Keratinocyte (primary cell): ENCODE results near the gene NID2. TPM values are rescaled to one million over a fixed set of nuclear protein-coding genes. Genes with fewer than 3 reads are reported as not detected.

Source experiments
- DNase-seq: peaks from one replicate; pipeline ENCODE4 v3.0.0-alpha.2; 2011; ENCODE audit warnings: low read depth, missing footprints, low spot score
- FAIRE-seq: peaks from 2 replicates; lab custom pipeline; 2011; peaks lifted over from hg19 to GRCh38; lab: Jason Lieb, UNC
- H2AFZ ChIP-seq: 2 replicates; pipeline ENCODE4 v1.6.0; 2012; ENCODE audit warnings: low read length, control low read depth, inconsistent platforms; ENCODE audit not compliant: control insufficient read depth
- H3K27ac ChIP-seq: 2 replicates; pipeline ENCODE4 v1.5.1; 2011; ENCODE audit warnings: low read length; ENCODE audit not compliant: control insufficient read depth, insufficient read depth
- H3K27me3 ChIP-seq: 3 replicates; pipeline ENCODE4 v1.6.0; 2011; ENCODE audit warnings: low read length; ENCODE audit not compliant: control insufficient read depth, insufficient read depth; ENCODE audit errors: extremely low read depth
- H3K36me3 ChIP-seq, 2 experiments: 2 replicates in 1 of 2; 3 replicates in 1 of 2; pipeline ENCODE4 v1.5.1; 2011; ENCODE audit warnings: low read length in 2 of 2, mild to moderate bottlenecking in 1 of 2; ENCODE audit not compliant: control insufficient read depth in 2 of 2, insufficient read depth in 2 of 2; ENCODE audit errors: extremely low read depth in 1 of 2
- H3K4me1 ChIP-seq: 3 replicates; pipeline ENCODE4 v1.5.1; 2011; ENCODE audit warnings: low read length; ENCODE audit not compliant: control insufficient read depth, insufficient read depth; ENCODE audit errors: extremely low read depth
- H3K4me2 ChIP-seq: 3 replicates; pipeline ENCODE4 v1.6.0; 2011; ENCODE audit warnings: low read depth, low read length; ENCODE audit not compliant: control insufficient read depth, insufficient read depth; ENCODE audit errors: extremely low read depth
- H3K4me3 ChIP-seq, 3 experiments: fragments of 200-600 bp in 1 of 3; sonication (generic) in 1 of 3; 2 replicates in 2 of 3; 3 replicates in 1 of 3; pipeline ENCODE4 v1.5.1; 2011 to 2016; ENCODE audit warnings: low read length in 3 of 3, mild to moderate bottlenecking in 3 of 3, control low read depth in 2 of 3, inconsistent platforms in 1 of 3, low read depth in 1 of 3, mixed read lengths in 1 of 3, mixed run types in 1 of 3, moderate library complexity in 1 of 3; ENCODE audit not compliant: control insufficient read depth in 2 of 3, insufficient read depth in 2 of 3; ENCODE audit errors: extremely low read depth in 1 of 3
- H3K79me2 ChIP-seq: 2 replicates; pipeline ENCODE4 v1.6.0; 2012; ENCODE audit warnings: low read length; ENCODE audit not compliant: control insufficient read depth, insufficient read depth
- H3K9ac ChIP-seq: 3 replicates; pipeline ENCODE4 v1.6.0; 2011; ENCODE audit warnings: low read length; ENCODE audit not compliant: control insufficient read depth, insufficient read depth; ENCODE audit errors: extremely low read depth
- H3K9me1 ChIP-seq: 3 replicates; pipeline ENCODE4 v1.6.0; 2011; ENCODE audit warnings: low read length; ENCODE audit not compliant: control insufficient read depth, insufficient read depth; ENCODE audit errors: extremely low read depth
- H3K9me3 ChIP-seq: 2 replicates; pipeline ENCODE4 v1.5.1; 2012; ENCODE audit warnings: low read depth, low read length; ENCODE audit not compliant: control insufficient read depth
- H4K20me1 ChIP-seq: 3 replicates; pipeline ENCODE4 v1.6.0; 2011; ENCODE audit warnings: low read length; ENCODE audit not compliant: control insufficient read depth, insufficient read depth; ENCODE audit errors: extremely low read depth
- CTCF ChIP-seq, 3 experiments: IDR thresholded peaks in 1 of 3; conservative IDR thresholded peaks in 1 of 3; optimal IDR thresholded peaks in 1 of 3; 2 replicates in 2 of 3; 3 replicates in 1 of 3; pipeline versions ENCODE3 to v1.5.1; 2011; ENCODE audit warnings: low read length in 3 of 3, mild to moderate bottlenecking in 3 of 3, moderate library complexity in 2 of 3, control low read depth in 1 of 3, inconsistent platforms in 1 of 3; ENCODE audit not compliant: insufficient read depth in 2 of 3; ENCODE audit errors: extremely low read depth in 1 of 3
- EZH2 ChIP-seq: IDR thresholded peaks from one replicate; pipeline ENCODE4 v1.6.1; 2012; ENCODE audit warnings: inconsistent platforms, mild to moderate bottlenecking, low read length, moderate library complexity
- dilution Hi-C: fragments of 300-500 bp; cut with MboI; formaldehyde crosslinking; loops from one replicate; pipeline ENCODE4 v1.7.0; 2020; ENCODE audit warnings: low sequenced_read_pairs; ENCODE audit not compliant: extremely low pct_ligation_motif_present
- polyA plus RNA-seq, 5 experiments: library from polyadenylated mRNA; depleted of rRNA in 3 of 5; stranded (reverse) in 3 of 5; stranded (forward) in 1 of 5; unstranded in 1 of 5; fragments of >200 nt; gene quantifications; 1 replicate in 1 of 5; 2 replicates in 3 of 5; 3 replicates in 1 of 5; pipeline versions ENCODE4 v1.2.1 to v1.2.3, GENCODE V29; 2011 to 2012; ENCODE audit warnings: missing spikeins in 2 of 5, low read depth in 1 of 5, low replicate concordance in 1 of 5

Gene NID2
- polyA plus RNA-seq, 1 donor (not counting 4 experiments of a cell fraction or from before 2014, with no cell fraction given) = 1.7 TPM

- H3K4me1 ChIP-seq = no peaks in the 10 kb centered on the region
- H3K36me3 ChIP-seq = no peaks in the 10 kb centered on the region
- no peak overlapping the region for H2AFZ ChIP-seq
- no peaks in the 10 kb centered on the region for H4K20me1 ChIP-seq
- DNase-seq (no peak), FAIRE-seq (no peak)
- H3K27me3 ChIP-seq = peaks cover 4% of the 10 kb centered on the region
- H3K4me2 ChIP-seq = no peak overlapping the region
- no peak overlapping the region for H3K4me3 ChIP-seq
- no peak for TF ChIP-seq EZH2
- TF ChIP-seq CTCF (optimal IDR thresholded peaks at IDR 0.05 in 1 of 3, IDR thresholded peaks at IDR 0.05 in 1 of 3, conservative IDR thresholded peaks at IDR 0.05 in 1 of 3; ENCODE audit: extremely low read depth in 1 of 3, insufficient read depth in 2 of 3, low read length in 3 of 3) = no peak
- no peak overlapping the region for H3K9ac ChIP-seq
- dilution Hi-C loops = no loop called here
- no peak overlapping the region for H3K27ac ChIP-seq
- no peaks in the 10 kb centered on the region for H3K79me2 ChIP-seq
- H3K9me3 ChIP-seq = no peaks in the 10 kb centered on the region
- no peaks in the 10 kb centered on the region for H3K9me1 ChIP-seq
Measured at GRCh38 chr14:51957950-51958349, 110.9 kb downstream of the NID2 start.

Other genes with a start within 250 kb of the NID2 start
- 0.21 to 0.39 TPM (median 0.28 TPM) in 3 replicates for gene GNG2, start 208.4 kb downstream of the NID2 start, polyA plus RNA-seq
- gene RTRAF, start 79.5 kb downstream of the NID2 start, polyA plus RNA-seq = 106 to 255 TPM (median 196 TPM) in 3 replicates
- gene PTGDR, start 198.6 kb upstream of the NID2 start, polyA plus RNA-seq = not detected in 3 replicates
- gene PTGER2, start 245.3 kb upstream of the NID2 start, polyA plus RNA-seq = 0.05 to 0.31 TPM (median 0.28 TPM) in 3 replicates